Measurements from ENCODE around the gene EXOC2.

Gene EXOC2

DNA sequence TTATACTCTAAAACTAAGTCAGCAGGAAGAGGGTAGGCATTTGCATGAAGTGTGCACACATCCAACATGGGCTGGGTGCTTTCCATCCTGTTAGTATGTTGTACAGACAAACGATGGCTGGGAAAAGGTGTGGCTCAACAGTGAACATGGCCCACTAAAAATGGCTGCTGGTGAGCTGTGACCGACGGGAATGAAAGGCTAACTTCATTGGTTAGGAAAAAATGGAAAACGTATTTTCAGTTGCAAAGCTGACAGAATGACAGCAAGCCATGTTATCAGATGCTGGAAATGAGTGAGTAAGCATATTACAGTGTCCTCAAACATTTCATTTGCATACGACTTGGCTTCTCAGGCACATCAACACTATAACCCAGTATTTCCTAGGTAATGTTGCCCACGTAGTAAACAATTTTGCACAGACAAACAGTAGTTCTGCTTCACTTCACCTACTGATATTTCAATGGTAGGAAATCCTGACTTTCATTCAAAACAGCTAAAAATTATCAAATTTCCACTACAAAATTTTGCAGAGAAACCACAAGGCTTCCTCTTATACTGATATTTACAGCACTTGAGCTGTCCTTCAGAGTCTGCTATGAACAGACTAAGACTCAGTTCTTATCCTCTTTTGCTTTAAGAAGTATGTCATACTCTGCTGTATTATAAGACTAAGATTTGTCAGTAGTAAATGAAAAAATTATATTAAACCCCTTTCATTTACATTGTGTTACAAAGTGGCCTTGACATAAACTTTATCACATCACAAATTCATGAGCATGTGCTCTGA lies 202.5 kb downstream of the EXOC2 start:
- DNase-seq = no peak

DNA sequence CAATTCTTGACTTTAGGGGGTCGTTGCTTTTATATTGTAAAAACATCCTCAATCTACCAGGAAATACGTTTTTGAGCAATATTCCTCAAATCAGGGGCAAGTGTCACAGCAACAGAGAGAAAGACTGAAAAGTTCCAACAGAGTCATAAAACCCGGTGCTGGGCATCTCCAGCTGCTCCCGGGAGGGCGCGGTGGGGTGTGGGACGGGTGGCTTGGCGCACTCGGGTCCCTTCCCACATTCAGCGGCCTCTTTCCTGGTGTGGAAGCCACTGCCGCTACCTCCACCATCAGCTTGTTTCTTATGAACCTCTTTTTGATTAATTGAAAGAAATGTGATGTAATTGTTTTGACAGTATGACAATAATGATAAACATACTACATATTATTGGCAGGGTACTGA lies 203.2 kb downstream of the EXOC2 start:
- DNase-seq = no peak

DNA sequence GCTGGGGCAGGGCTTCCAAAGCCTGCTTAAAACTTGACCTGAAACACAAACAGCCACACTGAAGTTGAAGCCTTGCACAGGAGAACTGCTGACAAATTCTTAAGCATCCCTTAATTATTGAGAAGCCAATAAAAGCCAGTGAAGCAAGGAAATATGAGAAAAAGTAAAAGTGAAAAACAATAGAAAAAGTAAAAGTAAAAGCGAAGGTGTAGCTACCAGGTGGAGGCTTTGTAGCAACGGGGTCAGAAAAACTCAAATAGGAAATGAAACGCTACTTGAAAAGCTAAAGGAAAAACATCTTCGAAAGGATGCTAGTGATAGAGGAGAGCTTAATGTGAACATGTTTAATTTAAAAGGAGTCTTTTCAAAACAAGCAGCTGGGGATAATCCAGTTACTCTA lies 203.9 kb downstream of the EXOC2 start:
- DNase-seq = no peak

DNA sequence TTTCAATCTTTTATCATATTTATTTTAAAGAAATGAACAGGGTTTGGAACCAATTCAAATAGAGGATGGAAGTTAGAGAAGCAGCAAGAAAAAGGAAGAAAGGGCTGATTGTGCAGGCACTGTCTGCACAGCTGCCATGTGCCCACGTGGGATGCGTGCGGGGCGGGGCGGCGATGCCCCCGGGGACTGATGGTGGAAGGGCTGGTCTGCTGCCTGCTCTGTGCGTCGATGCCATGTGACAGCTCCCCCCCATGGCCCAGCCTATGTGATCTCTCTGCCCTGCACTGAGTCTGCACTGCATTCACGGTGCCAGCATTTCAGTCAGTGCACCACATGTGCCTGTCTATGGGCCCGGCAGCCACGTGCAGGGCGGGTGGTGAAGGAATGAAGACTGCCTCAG lies 205.0 kb downstream of the EXOC2 start:
- DNase-seq = no peak

DNA sequence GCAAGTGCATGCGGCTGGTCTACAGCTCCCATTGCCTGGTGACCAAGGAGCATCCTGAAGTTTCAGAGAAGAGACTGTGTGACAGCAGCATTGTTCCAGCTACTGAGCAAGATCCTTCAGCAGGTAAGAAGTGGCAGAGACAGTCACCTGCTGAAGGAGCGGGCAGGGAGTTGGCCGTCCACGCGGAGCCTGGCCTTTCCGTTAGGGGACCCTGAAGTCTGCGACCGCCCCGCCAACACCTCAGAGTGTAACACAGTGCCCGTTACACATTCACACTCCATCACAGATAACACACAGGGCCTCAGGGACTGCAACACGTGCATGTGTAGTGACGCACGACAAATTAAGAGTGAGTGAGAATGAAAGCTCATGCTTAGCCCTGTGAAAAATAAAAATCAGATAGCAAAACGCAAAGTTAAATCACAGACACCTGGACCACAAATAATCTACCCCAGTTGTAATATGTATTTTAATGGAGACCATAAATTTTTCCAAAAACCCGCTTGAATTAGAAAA lies 207.2 kb downstream of the EXOC2 start:
- DNase-seq = no peak

DNA sequence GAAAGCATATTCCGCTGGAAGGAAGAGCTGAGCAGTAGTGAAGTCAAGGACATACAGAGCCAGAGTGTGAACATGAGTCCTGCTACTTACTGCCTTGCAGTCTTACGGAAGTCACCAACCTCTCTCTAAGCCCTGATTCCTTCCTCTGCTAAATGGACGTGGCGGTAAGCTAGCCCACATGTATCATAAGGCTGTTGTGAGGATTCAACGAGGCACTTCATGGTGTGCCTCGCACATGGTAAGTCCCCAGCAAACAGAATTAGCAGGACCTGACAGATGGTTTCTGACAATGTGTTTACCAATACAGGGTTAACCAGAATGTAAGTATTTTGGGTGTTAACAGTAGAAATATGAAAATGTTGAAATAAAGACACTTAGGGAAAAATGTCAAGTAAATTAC lies 208.2 kb downstream of the EXOC2 start:
- DNase-seq = no peak

DNA sequence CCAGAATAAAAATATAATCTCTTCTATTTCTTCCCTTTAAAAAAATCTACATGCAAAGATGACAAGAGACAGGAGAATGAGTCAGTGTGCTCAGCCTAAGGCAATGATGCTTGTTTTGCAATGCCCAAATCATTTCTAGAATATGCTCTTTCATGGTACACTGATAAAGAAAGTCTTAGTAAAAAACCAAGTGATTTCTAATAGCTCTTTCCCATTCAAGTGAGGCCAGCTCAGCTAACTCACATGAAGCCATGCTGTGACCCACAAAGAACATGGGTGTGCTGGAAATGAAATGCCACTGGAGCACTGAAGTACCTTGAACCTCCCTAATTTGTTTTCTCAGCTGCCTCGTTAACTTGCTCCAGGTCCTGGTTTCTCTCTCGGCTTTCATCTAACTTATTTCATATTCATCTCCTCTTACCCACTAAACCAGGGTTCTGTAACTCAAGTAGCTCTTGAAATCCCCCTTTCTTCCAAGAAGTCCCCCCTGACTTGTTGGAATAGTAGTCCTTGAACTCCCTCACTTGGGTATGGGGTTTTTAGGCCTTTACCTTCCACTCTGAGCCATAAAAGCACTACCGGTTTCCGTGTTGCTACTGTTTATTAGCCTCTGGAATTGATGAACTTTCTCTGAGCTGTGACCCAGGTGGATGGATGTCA lies 208.7 kb downstream of the EXOC2 start:
- DNase-seq = no peak

DNA sequence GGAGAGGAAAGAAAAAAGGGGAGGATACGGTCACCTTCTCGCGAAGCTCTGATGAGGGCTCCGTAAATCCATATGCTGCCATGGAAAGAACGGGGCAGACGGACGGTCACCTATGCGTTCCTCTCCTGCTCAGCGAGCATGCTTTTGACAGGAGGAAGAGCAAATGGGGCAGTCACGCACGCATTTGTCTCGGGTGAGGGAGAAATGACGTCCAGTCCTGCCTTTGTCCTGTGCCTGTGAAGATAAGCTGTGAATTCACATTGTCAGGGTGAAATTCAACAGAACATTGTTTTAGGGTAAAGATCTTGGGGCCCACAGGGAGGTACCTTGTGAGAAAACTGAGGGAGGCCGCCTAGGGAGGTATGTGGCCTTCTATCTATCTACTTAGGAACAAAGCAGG lies 217.6 kb downstream of the EXOC2 start:
- DNase-seq = no peak

DNA sequence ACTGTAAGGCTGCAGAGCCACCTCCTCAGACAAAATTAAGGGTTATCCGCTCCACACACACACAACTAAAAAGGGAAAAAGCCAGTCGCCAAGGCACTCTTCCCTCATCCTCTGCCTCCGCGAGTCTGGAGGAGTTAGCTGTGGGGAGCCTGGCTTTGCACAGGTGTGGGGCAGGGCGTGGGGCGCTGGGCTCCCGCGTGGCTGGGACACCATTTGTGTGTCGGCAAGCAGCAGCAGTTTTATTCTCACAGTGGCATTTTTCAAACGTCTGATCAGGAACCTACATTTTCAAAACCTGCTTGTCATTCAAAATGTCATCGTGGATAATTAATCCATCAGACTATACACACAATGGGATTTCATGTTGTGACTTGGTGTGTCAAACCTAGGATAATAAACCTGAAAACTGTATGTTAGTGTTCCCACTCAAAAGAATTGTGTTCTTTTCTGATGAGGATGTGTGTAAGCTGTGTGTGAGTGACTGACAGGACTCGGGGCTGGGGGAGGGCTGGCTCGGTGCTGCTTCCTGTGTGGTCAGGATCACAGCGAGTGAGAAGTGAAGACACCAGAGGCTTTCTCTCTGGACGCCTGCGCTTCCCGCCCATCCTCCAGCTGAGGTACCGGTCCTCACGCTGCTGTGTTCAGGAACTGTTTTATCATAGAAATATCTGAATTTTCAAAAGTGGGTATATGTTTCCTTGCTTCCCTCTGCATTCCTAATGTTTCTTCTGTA lies 218.3 kb downstream of the EXOC2 start:
- no peak for DNase-seq

DNA sequence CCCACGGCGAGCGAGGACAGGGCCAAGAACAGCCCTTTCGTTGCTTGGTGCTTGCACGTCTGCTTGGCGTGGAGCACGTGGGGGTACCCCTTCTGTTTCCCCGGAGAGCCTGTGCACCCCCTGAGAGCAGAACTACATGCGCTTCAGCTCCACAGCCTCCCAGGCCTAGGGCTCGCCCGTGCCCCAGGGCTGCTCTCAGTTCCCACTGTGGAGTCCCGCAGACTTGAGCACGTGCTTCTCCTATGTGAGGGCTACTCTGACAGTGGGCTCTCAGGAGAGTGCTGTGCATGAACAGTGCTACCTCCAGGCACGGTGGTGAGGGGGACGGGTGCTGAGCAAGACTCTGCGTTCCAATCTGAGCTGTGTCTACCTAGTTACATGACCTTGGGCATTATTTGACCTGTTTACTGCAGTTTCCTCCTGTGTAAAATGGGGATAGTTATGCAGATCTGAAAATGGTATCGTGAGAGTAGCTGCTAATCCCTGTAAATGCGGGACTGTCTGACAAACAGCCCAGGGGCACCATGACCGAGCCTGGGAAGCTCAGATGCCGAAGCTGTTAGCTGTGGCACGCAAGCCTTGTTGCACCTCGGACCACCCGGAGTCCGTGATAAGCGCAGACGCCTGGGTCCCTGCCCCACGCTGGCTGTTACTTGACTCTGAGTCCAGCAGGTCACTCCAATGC lies 219.0 kb downstream of the EXOC2 start:
- DNase-seq = no peak

DNA sequence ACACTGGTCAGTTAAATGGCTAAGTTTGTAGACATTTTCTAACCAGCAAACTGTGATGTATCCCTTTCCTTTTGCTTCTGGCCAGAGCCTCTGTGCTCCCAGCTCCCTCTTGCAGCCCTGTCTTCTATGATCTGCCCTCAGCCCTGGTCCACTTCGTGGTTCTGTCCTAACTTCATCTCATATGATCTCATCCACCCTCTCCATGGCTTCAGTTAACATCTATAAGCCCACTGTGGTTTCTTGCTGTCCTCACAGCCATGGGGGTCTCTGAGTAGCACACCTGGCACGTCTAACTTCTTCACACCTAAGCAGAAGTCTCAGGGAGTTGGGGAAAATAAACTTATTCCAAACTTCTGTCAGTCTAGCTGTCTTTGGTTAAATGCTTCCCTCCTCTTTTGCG lies 219.6 kb downstream of the EXOC2 start:
- no peak for DNase-seq

DNA sequence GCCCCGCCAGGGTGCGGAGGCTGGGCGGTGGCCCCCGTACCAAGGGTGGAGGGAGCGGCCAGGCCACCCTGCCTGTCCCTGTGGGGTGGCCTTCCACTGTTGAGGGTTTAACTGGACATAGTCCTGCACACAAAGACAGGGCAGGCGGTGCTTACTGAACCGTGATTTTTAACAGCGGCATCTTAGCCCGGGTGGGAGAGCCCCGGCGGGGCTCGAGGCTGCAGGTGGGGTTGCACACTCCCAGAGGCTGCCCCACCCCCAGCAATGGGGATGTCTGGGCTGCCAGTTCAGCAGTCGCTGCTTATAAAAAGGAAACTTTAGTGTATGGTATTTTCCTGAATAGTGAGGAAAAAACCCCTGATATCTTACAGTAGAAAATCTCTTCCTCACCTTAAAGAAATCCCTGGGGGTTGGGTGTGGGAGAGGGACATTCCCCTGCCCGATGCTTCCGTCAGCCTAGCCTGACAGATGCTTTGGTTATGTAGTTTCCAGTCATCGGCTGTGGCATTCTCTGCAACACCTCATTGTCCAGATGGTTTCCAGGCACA lies 222.0 kb downstream of the EXOC2 start:
- no peak for DNase-seq

DNA sequence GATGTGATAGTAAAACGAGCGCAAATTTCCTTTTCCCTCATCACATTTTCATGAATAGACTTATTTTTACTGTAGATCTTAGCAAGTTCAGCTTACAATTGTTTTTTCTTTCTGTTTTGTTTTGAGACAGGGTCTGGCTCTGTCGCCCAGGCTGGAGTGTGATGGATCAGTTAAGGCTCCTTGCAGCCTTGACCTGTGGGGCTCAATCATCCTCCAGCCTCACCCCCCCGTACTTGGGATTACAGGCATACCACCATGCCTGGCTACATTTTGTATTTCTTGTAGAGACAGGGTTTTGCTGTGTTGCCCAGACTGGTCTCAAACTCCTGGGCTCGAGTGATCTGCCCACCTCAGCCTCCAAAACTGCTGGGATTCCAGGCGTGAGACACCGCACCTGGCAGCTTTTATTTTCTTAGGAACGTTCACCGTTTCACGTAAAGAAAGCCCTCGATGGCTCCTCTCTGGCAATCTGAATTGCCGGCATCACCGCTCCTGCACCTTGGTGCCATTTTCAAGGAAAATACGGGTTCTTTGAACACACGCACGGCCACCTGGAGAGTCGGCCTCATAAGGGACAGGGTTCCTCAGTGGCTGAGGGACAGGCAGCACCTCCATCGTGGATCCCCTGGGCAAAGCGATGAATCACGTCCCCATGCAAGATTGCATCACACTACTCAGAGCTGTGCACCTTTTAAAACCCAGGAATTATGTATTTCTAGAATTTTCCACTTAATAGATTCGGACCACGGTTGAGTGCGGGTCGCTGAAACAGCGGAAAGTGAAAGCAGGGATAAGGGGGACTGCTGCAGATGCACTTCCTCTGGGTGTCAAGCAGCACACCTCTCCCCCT lies 222.7 kb downstream of the EXOC2 start:
- no peak for DNase-seq

DNA sequence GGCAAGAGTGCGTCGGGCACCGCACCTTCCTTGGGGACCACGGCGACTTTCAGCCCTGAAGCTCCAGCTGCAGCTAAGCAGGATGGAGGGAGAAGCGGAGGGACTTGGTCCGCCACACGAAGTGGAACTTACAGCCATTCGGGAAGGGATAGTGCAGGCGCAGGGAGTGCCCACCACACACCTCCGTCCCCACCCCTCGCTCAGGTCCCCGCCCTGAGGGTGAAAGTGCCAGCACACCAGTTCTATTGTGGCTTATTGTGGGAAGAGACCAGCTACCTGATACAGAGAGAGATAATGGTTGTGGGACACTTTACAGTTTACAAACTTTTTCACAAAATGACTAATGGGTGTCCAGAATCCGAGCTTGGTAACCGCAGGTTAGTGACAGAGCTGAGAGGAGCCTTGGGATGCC lies 225.3 kb downstream of the EXOC2 start:
- DNase-seq = no peak

DNA sequence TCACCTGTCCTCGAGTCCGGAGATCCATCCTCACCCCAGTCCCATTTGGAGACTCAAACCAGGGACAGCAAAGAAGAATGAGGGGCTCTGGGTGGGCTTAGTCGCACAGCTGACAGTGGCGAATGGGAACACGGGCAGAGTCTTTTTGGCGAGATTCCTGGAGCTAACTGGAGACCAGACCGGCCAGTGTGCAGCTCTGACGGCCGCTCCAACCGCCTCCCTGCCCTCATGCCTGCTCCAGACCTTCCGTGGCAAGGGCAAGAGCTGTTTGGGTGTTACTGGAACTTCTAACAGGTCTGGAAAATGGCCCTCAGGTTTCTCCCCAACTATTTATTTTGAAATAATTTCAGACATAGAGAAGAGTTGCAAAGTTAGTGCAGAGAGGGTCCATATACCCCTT lies 225.8 kb downstream of the EXOC2 start:
- no peak for DNase-seq

DNA sequence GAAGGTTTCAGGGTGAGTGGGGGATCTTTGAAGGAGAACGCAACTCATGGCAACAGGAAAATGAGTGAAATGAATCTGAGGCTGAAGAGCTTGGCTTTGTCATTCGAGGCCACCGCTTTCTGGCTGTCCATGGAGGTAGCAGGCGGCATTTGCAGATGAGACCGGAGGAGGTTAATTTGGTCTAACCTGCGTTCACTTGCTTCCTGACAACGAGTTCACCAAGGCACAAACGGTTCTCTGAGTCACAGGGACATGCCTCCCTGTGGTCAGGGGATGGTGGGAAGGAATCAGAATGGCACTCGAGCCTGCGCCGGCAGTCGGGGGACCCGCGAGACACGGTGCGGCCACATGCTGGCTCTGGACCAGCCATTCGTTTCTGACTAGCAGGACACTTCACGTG lies 226.4 kb downstream of the EXOC2 start:
- no peak for DNase-seq

DNA sequence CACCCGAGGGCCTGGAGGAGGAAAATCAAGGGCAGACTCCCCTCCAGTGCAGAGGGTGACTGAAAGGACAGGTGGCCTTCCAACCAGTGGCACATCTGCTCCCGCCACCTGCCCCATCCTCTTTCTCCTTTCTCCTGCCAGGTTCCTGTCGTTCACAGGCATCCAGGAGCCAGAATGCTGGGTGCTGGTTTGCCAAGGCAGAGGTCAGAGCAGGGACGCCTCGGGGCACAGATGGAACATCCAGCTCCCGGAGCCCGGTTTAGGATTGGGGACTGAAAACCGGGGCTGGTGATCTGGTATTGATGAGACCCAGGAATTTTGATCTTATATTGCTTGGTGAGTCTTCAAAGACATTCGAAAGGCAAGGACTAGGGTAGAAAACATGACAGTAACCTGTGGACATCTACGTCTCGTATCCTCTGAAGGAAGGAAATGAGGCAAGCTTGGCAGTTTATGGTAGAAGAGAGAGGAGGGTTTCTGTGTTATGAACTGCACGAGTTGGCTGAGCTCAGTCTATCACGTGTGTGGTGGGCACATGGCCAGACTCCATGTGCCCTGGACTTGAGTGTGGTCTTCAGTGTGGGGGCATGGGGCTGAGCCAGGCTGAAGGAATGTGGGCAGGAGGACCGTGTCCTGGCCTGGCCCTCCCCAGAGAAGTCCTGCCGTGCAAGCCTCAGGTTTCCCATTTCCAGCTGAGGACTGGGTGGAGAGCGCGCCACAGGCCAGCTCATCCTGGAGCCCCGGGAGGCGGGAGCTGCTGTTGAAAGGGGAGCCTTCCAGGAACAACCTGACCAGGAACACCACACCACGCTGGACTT lies 227.2 kb downstream of the EXOC2 start:
- DNase-seq = no peak

DNA sequence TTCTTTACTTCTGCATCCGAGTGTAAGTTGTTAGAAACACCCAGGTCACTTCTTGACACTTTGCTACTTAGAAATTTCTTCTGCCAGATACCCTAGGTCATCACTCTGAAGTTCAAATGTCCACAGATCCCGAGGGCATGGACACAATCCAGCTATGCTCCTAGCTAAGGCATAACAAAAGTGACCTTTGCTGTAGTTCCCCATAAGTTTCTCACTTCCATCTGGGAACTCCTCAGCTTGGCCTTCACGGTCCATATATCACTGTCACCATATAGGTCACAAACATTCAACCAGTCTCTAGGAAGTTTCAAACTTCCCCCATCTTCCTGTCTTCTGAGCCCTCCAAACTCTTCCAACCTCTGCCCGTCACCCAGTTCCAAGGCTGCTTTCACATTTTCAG lies 236.1 kb downstream of the EXOC2 start:
- no peak for DNase-seq

DNA sequence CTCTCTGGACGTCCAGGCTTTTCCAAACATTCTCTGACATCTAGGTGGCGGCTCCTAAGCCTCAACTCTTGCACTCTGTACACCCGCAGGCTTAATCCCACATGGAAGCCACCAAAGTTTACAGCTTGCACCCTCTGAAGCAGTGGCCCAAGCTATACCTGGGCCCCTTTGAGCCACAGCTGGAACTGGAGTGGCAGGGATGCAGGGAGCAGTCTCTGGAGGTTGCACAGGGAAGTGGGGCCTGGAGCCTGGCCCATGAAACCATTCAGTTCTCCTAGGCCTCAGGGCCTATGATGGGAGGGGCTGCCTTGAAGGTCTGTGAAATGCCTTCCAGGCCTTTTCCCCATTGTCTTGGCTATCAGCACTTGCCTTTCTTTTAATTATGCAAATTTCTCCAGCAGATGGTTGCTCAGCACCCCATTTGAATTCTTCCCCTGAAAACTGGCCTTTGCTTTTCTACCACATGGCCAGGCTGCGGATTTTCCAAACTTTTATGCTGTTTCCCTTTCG lies 236.5 kb downstream of the EXOC2 start:
- no peak for DNase-seq

DNA sequence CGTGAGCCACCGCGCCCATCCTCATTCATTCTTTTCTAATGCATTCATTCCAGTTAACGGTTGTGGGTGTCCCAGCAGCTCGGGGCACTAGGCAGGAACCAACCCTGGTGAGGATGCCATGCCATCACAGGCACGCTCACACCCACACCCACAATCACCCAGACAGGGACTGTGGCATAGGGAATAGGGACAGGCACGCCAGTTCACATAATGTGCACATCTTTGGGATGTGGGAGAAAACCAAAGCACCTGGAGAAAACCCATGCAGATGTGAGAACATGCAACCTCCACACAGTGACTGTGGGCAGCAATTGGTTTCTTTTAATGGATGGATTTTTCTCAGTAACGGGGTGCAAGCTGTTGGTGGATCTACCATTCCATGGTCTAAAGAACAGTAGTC lies 237.1 kb downstream of the EXOC2 start:
- DNase-seq = no peak

All from NCI-H510A (cell line).